GM19193 (cell line): ENCODE measurements around the gene FCRL4.

Source experiments
- POLR2A ChIP-seq: IDR thresholded peaks from 4 replicates; pipeline ENCODE4 v1.6.1; 2011; ENCODE audit not compliant: insufficient read depth, insufficient read length; ENCODE audit errors: extremely low read depth

The FCRL4 gene

DNA sequence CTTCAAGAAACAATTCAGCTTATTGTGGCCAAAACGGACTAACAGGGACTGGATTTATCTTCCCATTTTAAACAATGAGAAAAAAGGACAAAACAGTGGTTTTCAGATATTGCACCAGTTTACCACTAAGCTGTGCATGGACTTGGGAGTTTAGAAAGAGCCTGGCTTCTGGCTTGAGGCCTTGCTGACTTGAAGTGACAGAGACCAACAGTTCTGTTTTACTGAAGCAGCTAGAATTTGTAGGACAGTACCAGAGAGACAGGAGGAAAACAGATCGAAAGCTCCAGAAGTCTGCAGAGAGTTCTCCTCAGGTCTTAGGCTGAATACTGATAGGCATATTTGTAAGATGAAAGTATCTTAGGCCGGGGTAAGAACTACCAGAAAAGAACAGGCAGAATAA, 20.5 kb downstream of the FCRL4 start:
- TF ChIP-seq POLR2A: no peak

DNA sequence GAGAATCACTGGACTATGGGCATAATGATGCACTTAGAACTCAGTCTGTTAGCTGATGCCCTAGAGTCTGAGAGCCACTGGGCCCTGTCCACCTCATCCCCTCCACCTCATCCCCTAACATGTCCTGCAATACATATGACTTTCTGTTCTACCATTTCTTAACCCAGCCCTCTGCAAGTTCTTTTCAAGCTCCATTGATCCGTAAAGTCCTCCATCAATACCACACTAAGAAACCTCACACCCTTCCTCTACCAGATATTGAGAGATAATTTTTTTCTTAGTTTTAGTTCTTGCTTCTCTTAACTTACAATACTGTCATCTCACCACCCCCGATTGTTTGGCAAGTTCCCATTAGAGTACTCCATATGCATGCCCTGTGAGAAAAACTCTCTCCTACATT, 22.1 kb downstream of the FCRL4 start:
- TF ChIP-seq POLR2A: no peak

DNA sequence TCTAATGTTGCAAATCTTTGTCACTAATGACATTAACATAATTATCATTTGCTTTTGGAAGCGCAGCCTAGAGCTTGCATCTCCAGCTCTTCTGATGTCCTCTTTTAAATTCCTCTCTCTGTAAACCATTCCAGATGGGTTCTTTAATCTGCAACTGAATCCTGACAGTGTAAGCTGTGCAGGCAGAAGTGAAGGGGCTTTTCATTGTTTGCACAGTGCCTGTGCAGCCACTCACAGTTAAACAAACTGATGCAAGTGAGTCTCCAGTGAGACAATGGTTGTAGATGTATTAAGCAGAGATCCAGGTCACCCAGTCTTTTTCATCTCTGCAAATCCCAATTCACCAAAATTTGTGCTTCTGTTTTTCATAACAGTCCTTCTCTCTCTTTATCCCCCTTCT, 23.0 kb downstream of the FCRL4 start:
- TF ChIP-seq POLR2A: no peak

DNA sequence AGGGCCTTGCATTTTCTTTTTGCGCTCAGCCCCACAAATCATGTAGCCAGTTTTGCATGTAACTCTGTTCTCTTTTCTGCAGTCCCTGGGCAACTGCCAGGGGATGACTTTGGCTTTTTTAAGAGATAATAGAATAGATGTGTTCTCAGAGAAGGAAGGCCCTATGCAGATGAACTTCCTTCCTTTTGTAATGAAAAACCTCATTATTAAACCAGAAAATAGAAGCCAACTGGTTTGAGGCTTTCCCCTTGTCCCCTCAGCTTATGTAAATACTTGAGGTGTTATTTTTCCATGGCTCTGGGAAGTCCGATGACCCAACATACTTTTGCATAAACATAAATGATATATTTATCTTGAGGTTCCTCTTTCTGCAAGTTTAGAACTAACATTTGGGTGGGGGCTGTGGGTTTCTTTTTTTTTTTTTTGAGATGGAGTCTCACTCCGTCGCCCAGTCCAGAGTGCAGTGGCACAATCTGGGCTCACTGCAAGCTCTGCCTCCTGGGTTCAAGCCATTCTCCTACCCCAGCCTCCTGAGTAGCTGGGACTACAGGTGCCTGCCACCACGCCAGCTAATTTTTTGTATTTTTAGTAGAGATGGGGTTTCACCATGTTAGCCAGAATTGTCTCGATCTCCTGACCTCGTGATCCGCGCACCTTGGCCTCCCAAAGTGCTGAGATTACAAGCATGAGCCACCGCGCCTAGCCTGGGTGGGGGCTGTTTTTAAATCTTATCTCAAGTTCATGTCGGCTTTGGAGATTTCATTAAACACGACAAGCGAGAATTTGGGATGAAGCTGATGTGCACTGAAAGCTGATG, 31.2 kb downstream of the FCRL4 start:
- no peak for TF ChIP-seq POLR2A

DNA sequence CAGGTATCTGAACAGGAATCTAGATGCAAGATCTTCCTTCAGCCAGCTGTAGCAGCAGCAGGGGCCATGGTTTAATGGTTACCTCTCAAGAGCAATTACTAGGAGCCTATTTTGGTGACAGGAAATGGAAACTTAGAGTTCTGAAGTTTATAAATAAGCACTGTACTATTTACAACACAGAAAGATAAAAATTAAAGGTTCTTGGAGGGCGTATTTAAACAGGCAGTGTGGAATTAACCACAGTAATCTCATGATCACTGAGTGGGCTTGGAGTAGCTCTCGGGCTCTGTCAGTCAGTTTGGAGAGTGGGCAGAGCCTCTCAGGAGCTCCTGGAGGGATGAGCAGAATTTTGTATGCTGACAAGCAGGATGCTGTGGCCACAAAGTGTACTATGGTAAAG, 35.4 kb downstream of the FCRL4 start:
- peak; percentile 28 for TF ChIP-seq POLR2A

DNA sequence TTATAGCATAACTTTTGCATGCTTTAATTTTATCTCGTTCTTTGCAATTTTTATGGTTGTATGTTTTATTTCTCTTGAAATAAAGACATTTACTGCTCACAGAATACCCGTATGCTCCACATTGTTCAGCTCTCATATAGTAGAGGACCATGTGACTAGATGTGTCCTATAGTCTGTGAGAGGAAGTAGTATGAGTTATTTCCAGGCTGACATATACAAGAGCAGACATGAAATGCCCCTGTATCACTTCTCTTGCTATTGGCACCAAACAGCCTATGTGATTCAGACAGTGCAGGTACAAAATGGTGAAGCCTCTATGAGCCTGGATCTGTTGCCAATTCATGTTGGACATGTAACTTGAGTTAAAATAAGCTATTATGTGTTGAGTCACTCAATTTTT, 39.8 kb downstream of the FCRL4 start:
- no peak for TF ChIP-seq POLR2A

DNA sequence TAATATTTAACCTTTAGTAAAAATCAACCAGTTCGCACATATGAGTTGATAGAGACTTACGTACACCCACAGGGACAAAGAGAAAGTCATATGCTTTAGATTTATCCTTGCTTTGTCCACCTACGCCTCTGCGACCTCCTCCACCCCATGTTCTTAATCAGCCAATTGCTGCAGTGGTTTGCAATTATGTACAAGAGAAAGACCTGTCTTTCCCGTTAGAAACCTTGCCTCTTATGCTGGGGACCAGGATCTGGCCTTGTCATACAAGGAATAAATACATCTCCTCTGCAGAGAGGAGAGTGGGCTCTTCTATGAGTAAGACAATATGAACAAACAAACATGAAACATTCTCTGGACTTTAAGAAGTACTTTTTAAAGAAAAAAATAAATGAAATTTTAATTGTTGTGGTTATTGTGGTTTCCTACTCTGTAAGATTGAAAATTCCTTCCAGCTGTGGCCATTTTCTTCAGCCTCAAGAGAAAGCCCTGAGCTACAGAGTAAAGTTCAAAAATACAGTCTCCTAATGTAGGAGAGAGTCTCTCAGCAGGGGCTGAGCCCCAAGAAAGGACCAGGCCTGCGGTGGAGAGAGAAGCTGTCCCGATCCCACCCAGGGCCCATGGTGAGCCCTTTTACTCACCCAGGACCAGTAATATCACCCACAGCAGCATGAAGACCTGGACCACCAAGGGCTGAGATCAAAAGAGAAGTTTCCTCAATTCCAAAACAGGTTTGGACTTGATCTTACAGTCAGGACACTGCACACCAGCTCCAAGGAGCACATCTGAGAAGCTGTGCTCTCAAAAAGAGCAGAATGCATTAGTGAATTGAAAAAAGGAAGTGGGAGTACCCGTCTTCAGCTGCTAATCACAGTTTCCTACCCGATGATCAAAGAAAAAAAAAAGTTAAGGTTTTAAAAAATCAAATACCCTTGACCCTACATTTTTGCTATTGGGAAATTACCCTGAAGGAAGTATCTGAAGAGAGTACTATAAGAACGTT, 45.9 kb downstream of the FCRL4 start, which contains the start of gene FCRL5:
Gene FCRL5 (minus strand): TSS at position 822 of the 1,000 bp plus-strand sequence. CDS start 153 bp downstream, at position 669.
- TF ChIP-seq POLR2A: peak; percentile 44

DNA sequence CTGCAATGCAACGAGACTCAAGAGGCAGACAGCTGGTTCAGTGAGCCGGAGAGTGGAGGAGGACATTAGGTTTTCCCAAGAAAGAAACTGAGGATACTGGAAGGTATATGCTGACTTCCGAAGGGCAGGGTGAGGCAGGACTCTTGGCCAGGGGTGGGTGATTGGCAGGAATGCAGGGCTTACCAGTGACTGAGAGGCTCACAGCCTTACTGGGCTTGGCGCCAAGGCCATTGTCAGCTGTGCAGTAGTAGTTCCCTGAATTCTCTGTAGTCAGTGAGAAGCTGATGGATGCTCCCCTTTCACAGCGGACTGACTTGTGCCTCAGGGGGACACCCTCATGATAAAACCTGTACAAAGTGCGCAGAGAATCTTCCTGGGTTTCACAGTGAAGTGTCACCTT, 55.2 kb downstream of the FCRL4 start:
- no peak for TF ChIP-seq POLR2A

DNA sequence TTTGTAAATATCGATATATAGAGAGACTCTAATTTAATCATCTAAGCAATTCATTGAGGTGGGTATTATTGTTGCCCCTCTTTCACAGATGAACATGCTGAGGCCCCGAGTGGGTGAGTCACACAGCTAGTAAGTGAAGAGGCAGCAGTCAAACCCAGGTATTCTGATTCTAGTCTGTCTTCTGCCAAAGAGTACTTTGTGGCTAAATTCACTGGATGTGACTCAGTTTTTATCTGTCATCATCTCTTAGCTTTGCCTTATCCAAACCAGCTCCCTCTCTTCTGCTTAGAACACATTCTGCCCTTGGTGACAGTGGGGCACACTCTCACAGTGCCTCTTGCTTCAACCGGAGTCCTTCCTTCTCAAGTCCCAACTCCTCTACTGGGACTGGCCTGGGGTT, 57.0 kb downstream of the FCRL4 start:
- TF ChIP-seq POLR2A: no peak

DNA sequence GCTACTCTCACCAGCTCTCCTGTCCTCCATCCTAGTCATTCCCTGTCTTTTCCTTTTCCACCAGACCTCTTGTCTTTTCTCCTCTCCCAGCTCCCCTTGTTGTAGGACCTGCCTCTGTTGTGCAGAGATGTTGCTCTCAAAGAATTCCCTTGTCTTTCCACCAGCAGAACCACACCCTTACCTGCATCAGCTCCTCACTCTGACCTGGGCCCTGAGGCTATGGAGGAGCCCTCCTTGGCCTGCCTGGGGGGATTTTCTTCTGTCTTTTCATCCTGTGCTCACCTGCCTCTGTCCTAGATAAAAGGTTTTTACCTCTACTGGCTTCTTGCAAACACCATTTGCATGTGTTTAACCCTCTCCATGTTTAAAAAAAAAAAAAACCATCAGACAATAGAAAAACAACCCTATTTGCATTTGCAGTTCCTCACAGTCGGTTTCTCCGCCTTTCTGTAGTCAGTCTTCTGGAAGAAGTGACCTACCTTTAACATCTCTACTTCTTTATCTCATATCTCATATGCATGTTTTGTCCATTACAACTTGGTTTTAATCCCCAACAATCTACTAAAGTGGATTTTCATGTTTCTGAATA, 57.6 kb downstream of the FCRL4 start:
- no peak for TF ChIP-seq POLR2A

DNA sequence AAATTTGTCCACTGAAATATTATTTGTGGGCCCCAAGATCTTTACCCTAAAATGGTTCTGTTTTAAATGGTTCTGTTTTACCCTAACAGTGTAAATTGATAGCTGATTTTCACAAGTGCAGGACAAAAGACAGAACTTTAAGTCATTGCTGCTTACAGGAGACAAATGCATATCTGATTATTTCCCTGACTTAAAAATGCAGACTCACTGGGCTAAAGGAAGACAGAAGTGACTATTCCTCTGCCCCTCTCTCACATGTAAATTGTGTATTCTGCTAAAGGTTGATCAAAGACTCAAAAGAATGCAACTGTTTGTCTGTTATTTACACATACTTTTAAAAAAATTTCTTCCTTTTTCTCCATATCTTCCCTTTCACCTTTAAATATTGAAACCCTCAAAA, 58.3 kb downstream of the FCRL4 start:
- no peak for TF ChIP-seq POLR2A

DNA sequence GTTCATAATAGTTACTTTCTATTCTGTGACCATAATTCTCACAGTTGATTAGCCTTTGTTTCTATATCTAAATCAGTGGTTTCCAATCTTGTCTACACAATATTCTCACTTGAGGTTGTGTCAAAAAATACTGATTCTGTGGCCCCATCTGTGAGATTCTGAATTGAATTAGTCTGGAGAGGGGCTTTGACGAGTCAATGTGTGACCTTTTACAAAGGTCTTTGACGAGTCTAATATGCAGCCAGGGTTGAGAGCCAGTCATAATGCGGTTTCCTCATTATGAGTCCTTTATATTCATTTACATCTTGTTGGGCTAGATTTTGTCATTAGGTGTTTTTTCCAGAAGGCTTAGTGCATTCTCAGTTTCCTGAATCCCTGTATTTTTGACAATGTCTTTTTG, 65.3 kb downstream of the FCRL4 start:
- no peak for TF ChIP-seq POLR2A

DNA sequence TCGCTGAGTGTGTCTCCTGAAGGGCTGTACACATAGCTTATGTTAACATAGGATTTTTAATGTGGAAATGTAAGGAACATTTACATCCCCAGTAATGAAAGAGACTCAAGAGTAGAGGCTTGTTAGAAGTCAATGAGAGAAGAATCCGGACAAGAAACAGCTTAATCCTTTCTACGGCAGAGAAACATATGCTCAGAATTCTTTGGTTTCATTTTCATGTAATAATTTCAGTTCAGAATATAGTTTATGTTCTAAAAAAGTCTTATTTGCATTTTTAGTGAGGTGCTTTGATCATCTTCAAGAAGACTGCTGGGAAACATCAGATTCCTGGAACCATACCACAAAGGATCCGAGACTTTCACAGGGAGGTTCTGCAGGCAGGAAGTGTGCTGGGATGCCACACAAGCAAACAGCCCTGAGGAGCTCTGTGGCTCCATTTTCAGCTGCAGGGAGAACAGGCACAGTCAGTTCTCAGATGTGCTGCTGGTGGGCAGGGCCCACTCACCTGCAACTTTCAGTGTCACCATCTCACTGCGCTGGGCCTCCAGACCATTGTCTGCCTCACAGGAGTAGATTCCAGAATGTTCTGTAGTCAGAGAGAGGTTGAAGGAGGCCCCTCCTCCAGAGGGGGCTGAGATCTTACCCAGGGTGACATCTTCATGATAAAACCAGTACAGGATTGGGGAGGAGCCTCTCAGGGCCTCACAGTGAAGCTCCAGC, 74.0 kb downstream of the FCRL4 start:
- no peak for TF ChIP-seq POLR2A
